AG04449 (cell line): Measurements from ENCODE around the gene GPR45.
"Not testable (repeated sequence)": the region's sequence is repeated elsewhere in the genome, so short reads cannot be mapped to it uniquely, and the experiment has no call there.

Source experiments
- CTCF ChIA-PET: fragments of 350-600 bp; formaldehyde crosslinking; extraction: SDS; loops from one replicate; lab custom pipeline; 2021; ENCODE audit warnings: antibody characterized with exemption; lab: Yijun Ruan, JAX
- POLR2A ChIA-PET: fragments of 400-600, 350-600 bp; formaldehyde crosslinking; extraction: SDS; loops from one replicate; lab custom pipeline; 2020; ENCODE audit warnings: antibody characterized with exemption, inconsistent platforms; lab: Yijun Ruan, JAX
- DNase-seq: peaks from one replicate; pipeline ENCODE4 v3.0.0-alpha.2; 2010; ENCODE audit warnings: low read depth, low spot score
- H3K4me3 ChIP-seq: 2 replicates; pipeline ENCODE4 v1.5.1; 2011; ENCODE audit warnings: low read depth, mild to moderate bottlenecking, control low read depth, low read length
- TF ChIP-seq, protein P1 (sequence below): IDR thresholded peaks from one replicate; pipeline ENCODE4 v1.5.1; 2011; ENCODE audit warnings: mild to moderate bottlenecking, moderate library complexity, low read length, control low read depth, inconsistent platforms; ENCODE audit not compliant: insufficient read depth; ENCODE audit errors: missing control alignments

GPR45 gene

DNA sequence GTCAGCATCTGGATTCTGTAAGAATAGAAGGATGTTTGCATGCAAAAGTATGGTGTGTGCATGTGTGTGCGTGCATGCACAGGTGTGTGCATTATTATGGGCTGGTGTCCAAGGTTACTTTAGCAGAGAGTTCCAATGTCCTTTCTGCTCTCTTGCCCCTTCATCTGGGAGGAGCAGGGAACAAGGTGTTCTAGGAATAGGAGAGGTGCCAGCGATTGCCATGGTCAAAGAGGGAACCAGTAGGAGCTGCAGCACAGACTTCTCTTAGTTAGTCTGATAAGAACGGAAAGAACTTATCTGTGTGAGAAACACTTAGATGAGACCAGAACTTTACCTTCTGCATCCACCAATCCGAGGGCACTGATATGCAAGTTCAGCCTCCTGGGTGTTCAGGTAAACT is 8.3 kb downstream of the GPR45 start:
- POLR2A ChIA-PET = no interaction called here
- H3K4me3 ChIP-seq = no peak overlapping the region
- CTCF ChIA-PET = interaction anchor here (0.9 kb wide), 1 partner anchor 10 kb away, joined by 3 read pairs; no protein-coding TSS in a partner anchor

DNA sequence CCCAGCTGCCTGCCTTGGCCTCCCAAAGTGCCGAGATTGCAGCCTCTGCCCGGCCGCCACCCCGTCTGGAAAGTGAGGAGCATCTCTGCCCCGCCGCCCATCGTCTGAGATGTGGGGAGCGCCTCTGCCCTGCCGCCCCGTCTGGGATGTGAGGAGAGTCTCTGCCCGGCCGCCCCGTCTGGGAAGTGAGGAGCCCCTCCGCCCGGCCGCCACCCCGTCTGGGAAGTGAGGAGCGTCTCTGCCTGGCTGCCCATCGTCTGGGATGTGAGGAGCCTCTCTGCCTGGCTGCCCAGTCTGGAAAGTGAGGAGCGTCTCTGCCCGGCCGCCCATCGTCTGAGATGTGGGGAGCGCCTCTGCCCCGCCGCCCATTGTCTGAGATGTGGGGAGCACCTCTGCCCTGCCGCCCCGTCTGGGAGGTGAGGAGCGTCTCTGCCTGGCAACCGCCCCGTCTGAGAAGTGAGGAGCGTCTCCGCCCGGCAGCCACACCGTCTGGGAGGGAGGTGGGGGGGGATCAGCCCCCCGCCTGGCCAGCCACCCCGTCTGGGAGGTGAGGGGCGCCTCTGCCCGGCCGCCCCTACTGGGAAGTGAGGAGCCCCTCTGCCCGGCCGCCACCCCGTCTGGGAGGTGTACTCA is 9.6 kb downstream of the GPR45 start:
- H3K4me3 ChIP-seq, CTCF ChIA-PET, DNase-seq, POLR2A ChIA-PET: not testable (repeated sequence)

More for the DNA sequence above, 8.3 kb downstream of the GPR45 start:
- no peak for DNase-seq
- TF ChIP-seq, protein P1, sequence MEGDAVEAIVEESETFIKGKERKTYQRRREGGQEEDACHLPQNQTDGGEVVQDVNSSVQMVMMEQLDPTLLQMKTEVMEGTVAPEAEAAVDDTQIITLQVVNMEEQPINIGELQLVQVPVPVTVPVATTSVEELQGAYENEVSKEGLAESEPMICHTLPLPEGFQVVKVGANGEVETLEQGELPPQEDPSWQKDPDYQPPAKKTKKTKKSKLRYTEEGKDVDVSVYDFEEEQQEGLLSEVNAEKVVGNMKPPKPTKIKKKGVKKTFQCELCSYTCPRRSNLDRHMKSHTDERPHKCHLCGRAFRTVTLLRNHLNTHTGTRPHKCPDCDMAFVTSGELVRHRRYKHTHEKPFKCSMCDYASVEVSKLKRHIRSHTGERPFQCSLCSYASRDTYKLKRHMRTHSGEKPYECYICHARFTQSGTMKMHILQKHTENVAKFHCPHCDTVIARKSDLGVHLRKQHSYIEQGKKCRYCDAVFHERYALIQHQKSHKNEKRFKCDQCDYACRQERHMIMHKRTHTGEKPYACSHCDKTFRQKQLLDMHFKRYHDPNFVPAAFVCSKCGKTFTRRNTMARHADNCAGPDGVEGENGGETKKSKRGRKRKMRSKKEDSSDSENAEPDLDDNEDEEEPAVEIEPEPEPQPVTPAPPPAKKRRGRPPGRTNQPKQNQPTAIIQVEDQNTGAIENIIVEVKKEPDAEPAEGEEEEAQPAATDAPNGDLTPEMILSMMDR = no peak

DNA sequence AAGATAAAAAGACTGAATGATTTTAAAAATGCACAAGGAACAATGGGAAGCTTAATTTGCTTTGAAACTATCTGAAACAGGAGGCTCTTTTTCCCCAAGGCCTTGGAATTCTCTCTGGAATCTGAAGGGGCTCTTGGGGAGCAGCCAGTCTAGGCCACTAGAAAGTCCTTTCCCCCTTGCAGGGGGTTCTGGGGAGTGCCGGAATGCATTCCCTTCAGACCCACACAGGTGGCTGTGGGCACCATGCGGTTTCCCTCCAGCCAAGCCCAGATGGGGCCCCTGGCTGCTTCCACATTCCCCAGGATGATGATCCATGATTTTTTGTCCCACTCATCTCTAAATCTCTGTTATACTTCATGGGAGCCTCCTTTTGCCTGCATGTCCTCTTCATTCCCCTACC is 10.7 kb downstream of the GPR45 start:
- DNase-seq = no peak
- ChIA-PET CTCF (interaction anchor here (0.7 to 2.1 kb wide), 3 partner anchors 9 to 15 kb away, joined by 3 to 5 read pairs (median 3); no protein-coding TSS in a partner anchor), POLR2A (no interaction called here)
- no peak overlapping the region for H3K4me3 ChIP-seq
- TF ChIP-seq, protein P1 = no peak

DNA sequence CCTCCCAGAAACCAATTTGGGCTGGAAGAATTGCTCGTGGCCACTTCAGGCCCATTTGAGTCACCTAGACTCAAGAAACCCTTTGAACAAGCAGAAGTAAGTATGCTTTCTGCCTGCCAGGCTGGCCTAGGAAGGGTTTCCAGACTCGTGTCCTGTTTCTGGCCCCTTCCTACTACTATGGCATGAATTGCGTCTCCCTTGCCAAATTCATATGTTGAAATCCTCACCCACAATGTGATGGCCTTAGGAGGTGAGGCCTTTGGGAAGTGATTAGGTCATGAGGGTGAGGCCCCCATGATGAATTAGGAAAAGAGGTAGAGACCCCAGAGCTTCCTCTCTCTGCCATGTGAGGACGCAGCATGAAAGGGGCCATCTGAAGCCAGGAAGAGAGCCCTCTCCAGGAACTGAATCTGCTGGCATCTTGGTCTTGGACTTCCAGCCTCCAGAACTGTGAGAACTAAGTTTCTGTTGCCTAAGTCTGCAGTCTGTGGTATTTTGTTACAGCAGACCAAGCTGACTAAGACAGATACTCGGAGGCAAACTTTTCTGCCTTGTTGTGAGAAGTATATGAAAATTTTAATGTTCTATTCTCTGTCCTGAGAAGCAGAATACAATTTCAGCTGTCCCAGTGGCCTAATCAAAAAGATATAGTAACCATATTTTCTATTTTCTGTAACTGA is 13.1 kb downstream of the GPR45 start:
- POLR2A ChIA-PET = no interaction called here
- H3K4me3 ChIP-seq = no peak overlapping the region
- CTCF ChIA-PET = interaction anchor here (1.5 to 3.3 kb wide), 3 partner anchors 16 to 140 kb away, joined by 4 to 21 read pairs (median 12); no protein-coding TSS in a partner anchor
- TF ChIP-seq, protein P1 = no peak
- DNase-seq = no peak

DNA sequence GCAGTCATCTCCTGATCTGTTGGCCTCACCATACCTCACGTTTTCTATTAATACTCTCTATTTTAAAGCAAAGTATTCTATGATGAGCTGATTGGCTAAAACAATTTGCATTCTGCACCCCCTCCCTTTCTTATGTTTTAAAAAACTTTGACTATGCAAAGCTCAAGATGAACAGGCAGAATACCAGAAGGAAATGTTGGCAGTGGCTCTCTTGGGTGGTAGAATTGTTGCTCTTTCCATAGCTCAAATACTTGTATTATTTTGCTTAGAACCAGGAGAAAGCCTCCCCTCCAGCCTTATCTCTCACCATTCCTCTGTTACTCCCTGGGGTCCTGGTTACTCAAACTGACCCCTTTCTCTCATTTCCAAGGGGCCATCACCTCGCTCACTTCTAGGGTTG is 14.4 kb downstream of the GPR45 start:
- CTCF ChIA-PET = interaction anchor here (1.5 to 3.3 kb wide), 4 partner anchors 17 to 141 kb away, joined by 4 to 21 read pairs (median 12); no protein-coding TSS in a partner anchor

DNA sequence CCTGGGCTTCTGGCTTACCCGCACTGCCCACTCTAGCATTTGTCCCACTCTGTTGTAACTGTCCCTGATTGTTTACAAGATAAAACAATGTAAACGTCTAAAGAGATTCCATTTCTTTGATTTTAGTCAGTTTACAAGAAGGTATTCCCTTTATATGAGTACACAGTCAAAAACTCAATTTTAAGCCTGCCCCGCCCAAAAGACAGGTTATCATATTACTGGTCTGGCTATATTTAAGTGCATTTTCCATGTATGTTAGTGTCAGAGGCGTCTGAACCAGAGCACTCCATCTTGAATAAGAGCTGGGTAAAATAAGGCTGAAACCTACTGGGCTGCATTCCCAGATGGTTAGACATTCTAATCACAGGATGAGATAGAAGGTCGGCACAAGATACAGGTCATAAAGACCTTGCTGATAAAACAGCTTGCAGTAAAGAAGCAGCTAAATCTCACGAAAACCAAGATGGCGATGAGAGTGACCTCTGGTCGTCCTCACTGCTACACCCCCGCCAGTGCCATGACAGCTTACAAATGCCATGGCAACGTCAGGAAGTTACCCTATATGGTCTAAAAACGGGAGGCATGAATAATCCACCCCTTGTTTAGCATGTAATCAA is 15.0 kb downstream of the GPR45 start:
- POLR2A ChIA-PET = no interaction called here
- DNase-seq = no peak
- CTCF ChIA-PET = interaction anchor here (1.5 to 3.3 kb wide), 4 partner anchors 18 to 142 kb away, joined by 4 to 21 read pairs (median 12); no protein-coding TSS in a partner anchor
- TF ChIP-seq, protein P1 = no peak
- no peak overlapping the region for H3K4me3 ChIP-seq

More for the DNA sequence above, 14.4 kb downstream of the GPR45 start:
- POLR2A ChIA-PET = no interaction called here
- H3K4me3 ChIP-seq = no peak overlapping the region
- TF ChIP-seq, protein P1 = no peak
- DNase-seq = no peak
